ENCODE data around the gene PRPF18. TPM values are rescaled to one million over a fixed set of nuclear protein-coding genes. Genes with fewer than 3 reads are reported as not detected.

PRPF18 gene
- total RNA-seq, 1 experiment from 2014 or later: 13.4 TPM

DNA sequence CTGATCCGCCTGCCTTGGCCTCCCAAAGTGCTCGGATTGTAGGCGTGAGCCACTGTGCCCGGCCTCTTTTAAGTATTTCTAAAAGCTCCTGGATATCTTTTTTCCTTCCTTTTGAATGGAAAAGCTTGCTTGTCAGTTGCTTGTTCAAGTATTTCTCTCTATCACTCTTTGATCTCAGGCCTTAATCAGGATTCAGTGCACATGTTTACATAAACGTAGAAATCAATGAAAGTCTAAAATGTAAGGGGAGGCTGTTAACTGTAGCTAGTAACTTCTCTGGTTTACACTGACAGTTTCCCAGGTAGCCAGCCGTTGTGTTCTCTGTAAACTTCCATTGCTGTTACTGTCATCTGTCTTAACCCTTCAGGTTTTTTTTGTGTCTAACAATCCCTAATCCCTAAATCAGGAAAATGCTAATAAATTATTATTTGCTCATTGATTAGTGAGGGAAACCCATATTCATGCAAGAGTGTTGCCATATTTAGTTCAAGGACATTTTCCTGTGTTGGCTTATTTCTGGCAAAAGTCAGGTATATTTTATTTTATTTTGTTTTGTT is 1.5 kb upstream of the PRPF18 start:
- TF ChIP-seq ATF1 (CRISPR knock-in tag; IDR thresholded peaks at IDR 0.05) (no peak), ZNF671 (CRISPR knock-in tag; IDR thresholded peaks at IDR 0.05) (no peak), ZBTB43 (CRISPR knock-in tag; IDR thresholded peaks at IDR 0.05) (no peak), USF1 (CRISPR knock-in tag; IDR thresholded peaks at IDR 0.05) (no peak), FOXK1 (CRISPR knock-in tag; IDR thresholded peaks at IDR 0.05) (no peak), MYBL2 (CRISPR knock-in tag; IDR thresholded peaks at IDR 0.05) (no peak), NFATC4 (CRISPR knock-in tag; IDR thresholded peaks at IDR 0.05) (no peak), RORB (CRISPR knock-in tag; IDR thresholded peaks at IDR 0.05) (no peak)
- TF ChIP-seq, protein P1, sequence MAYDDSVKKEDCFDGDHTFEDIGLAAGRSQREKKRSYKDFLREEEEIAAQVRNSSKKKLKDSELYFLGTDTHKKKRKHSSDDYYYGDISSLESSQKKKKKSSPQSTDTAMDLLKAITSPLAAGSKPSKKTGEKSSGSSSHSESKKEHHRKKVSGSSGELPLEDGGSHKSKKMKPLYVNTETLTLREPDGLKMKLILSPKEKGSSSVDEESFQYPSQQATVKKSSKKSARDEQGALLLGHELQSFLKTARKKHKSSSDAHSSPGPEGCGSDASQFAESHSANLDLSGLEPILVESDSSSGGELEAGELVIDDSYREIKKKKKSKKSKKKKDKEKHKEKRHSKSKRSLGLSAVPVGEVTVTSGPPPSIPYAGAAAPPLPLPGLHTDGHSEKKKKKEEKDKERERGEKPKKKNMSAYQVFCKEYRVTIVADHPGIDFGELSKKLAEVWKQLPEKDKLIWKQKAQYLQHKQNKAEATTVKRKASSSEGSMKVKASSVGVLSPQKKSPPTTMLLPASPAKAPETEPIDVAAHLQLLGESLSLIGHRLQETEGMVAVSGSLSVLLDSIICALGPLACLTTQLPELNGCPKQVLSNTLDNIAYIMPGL (CRISPR knock-in tag; IDR thresholded peaks at IDR 0.05): no peak
- CTCF ChIA-PET: interaction anchor here (2.3 to 2.8 kb wide), 2 partner anchors 145 to 213 kb away, joined by 8 to 11 read pairs; no protein-coding TSS in a partner anchor
- H3K4me1 Mint-ChIP-seq: peaks cover 14% of the 10 kb centered on the region
- no peaks in the 10 kb centered on the region for H3K36me3 Mint-ChIP-seq
- DNase-seq (ENCODE audit: low spot score) (no peak), ATAC-seq (no peak)
- H3K9me3 Mint-ChIP-seq: no peaks in the 10 kb centered on the region
- no peak overlapping the region for H3K4me3 Mint-ChIP-seq
- H3K27me3 Mint-ChIP-seq (ENCODE audit: low read depth): peaks cover 17% of the 10 kb centered on the region
- no peak overlapping the region for H3K27ac Mint-ChIP-seq
- POLR2A ChIA-PET: no interaction called here

- no peak overlapping the region; the same call in 1 of the 2 replicates for H3K4me3 Mint-ChIP-seq
- peaks cover 14% of the 10 kb centered on the region for H3K4me1 Mint-ChIP-seq
- ATAC-seq (no peak), DNase-seq (ENCODE audit: low spot score) (no peak)
- H3K36me3 Mint-ChIP-seq: no peaks in the 10 kb centered on the region
- H3K9me3 Mint-ChIP-seq: no peaks in the 10 kb centered on the region
- CTCF ChIA-PET: interaction anchor here (1.0 to 2.8 kb wide), 4 partner anchors 11 to 214 kb away, joined by 3 to 11 read pairs (median 8); no protein-coding TSS in a partner anchor
- POLR2A ChIA-PET: no interaction called here
- peaks cover 12% of the 10 kb centered on the region for H3K27me3 Mint-ChIP-seq (ENCODE audit: low read depth)
- no peak overlapping the region for H3K27ac Mint-ChIP-seq
- no peak for TF ChIP-seq AFF4 (CRISPR knock-in tag; IDR thresholded peaks at IDR 0.05; ENCODE audit: borderline replicate concordance)
- no peak for TF ChIP-seq GABPB1 (CRISPR knock-in tag; IDR thresholded peaks at IDR 0.05)
- TF ChIP-seq SOX15 (CRISPR knock-in tag; IDR thresholded peaks at IDR 0.05): no peak
- TF ChIP-seq IRF1 (CRISPR knock-in tag; IDR thresholded peaks at IDR 0.05): no peak
- no peak for TF ChIP-seq ATF2 (CRISPR knock-in tag; IDR thresholded peaks at IDR 0.05; ENCODE audit: borderline replicate concordance, low read depth)
- TF ChIP-seq FOXJ3 (CRISPR knock-in tag; IDR thresholded peaks at IDR 0.05; ENCODE audit: borderline replicate concordance): no peak
- TF ChIP-seq, protein P2, sequence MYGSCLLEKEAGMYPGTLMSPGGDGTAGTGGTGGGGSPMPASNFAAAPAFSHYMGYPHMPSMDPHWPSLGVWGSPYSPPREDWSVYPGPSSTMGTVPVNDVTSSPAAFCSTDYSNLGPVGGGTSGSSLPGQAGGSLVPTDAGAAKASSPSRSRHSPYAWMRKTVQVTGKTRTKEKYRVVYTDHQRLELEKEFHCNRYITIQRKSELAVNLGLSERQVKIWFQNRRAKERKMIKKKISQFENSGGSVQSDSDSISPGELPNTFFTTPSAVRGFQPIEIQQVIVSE (CRISPR knock-in tag; IDR thresholded peaks at IDR 0.05; ENCODE audit: borderline replicate concordance): no peak
- TF ChIP-seq ZNF425 (CRISPR knock-in tag; conservative IDR thresholded peaks at IDR 0.05): no peak
These were observed 822 bp upstream of the PRPF18 start for GRCh38 chr10:13585943-13586342.
